ENCODE results near the gene BST1.

BST1 gene

GRCh38 chr4:15658136-15658770 lies 44.6 kb upstream of the BST1 start:
- Histone ChIP-seq H3K27me3 (ENCODE audit: control insufficient read depth in 1 of 2, insufficient read depth in 1 of 2, low read length in 2 of 2) (no peaks in the 10 kb centered on the region), H4K91ac (ENCODE audit: low read length) (no peak overlapping the region), H3K4me2 (ENCODE audit: low read length, poor library complexity, severe bottlenecking) (no peak overlapping the region), H3K4ac (ENCODE audit: low read depth in 1 of 2, low read length in 2 of 2) (no peak overlapping the region), H3K18ac (ENCODE audit: low read depth in 1 of 2, low read length in 2 of 2) (no peak overlapping the region), H2AK5ac (ENCODE audit: low read length, severe bottlenecking) (no peak overlapping the region), H2BK5ac (ENCODE audit: low read depth, low read length, poor library complexity, severe bottlenecking) (no peak overlapping the region), H4K8ac (ENCODE audit: low read length) (no peak overlapping the region), H3K27ac (ENCODE audit: low read length, poor library complexity, severe bottlenecking) (no peak overlapping the region), H3K4me1 (ENCODE audit: control insufficient read depth, insufficient read depth, low read depth, low read length) (peaks cover 5% of the 10 kb centered on the region), H2AFZ (ENCODE audit: low read depth, low read length) (no peak overlapping the region), H3K9me3 (ENCODE audit: control insufficient read depth, low read length) (no peaks in the 10 kb centered on the region), H2BK12ac (ENCODE audit: low read length in 2 of 2) (no peak overlapping the region), H3K23ac (ENCODE audit: low read length in 2 of 2) (no peak overlapping the region), H3K14ac (ENCODE audit: low read length in 2 of 2) (no peak overlapping the region), H2BK120ac (ENCODE audit: low read depth, low read length) (no peak overlapping the region), H2BK15ac (ENCODE audit: low read depth, poor library complexity, severe bottlenecking) (no peak overlapping the region), H3K36me3 (ENCODE audit: control insufficient read depth in 1 of 2, insufficient read depth in 2 of 2, low read depth in 1 of 2, low read length in 2 of 2) (no peaks in the 10 kb centered on the region), H3K79me1 (replicated peaks; ENCODE audit: low read length, poor library complexity, severe bottlenecking) (peaks cover 10% of the 10 kb centered on the region), H3K4me3 (ENCODE audit: insufficient read depth in 1 of 2, low read depth in 1 of 2, low read length in 2 of 2) (no peak overlapping the region), H3K9ac (ENCODE audit: low read length) (no peak overlapping the region)
- DNase-seq, result no peak
- 71% methylated on average over 2 of the region's 4 CpGs for WGBS

- no peak overlapping the region for H2BK5ac ChIP-seq (ENCODE audit: low read depth, low read length, poor library complexity, severe bottlenecking)
Measured at GRCh38 chr4:15658781-15659180, 44.1 kb upstream of the BST1 start.

GRCh38 chr4:15659768-15660570 lies 42.9 kb upstream of the BST1 start:
- H4K91ac ChIP-seq (ENCODE audit: low read length), result no peak overlapping the region
- H3K4me2 ChIP-seq (ENCODE audit: low read length, poor library complexity, severe bottlenecking), result no peak overlapping the region
- no peak overlapping the region for H2BK5ac ChIP-seq (ENCODE audit: low read depth, low read length, poor library complexity, severe bottlenecking)
- peak overlapping the region in 1 of 2 experiments; percentile 37 for H3K18ac ChIP-seq (ENCODE audit: low read depth in 1 of 2, low read length in 2 of 2)
- H3K23ac ChIP-seq (ENCODE audit: low read length in 2 of 2), result no peak overlapping the region
- H2AFZ ChIP-seq (ENCODE audit: low read depth, low read length), result no peak overlapping the region
- H3K27ac ChIP-seq (ENCODE audit: low read length, poor library complexity, severe bottlenecking), result no peak overlapping the region
- no peaks in the 10 kb centered on the region for H3K9me3 ChIP-seq (ENCODE audit: control insufficient read depth, low read length)
- H2BK120ac ChIP-seq (ENCODE audit: low read depth, low read length), result no peak overlapping the region
- no peaks in the 10 kb centered on the region for H3K36me3 ChIP-seq (ENCODE audit: control insufficient read depth in 1 of 2, insufficient read depth in 2 of 2, low read depth in 1 of 2, low read length in 2 of 2)
- no peaks in the 10 kb centered on the region for H3K27me3 ChIP-seq (ENCODE audit: control insufficient read depth in 1 of 2, insufficient read depth in 1 of 2, low read length in 2 of 2)
- WGBS, result 100% methylated on average over 1 of the region's 5 CpGs
- H3K4me1 ChIP-seq (ENCODE audit: control insufficient read depth, insufficient read depth, low read depth, low read length), result peaks cover 5% of the 10 kb centered on the region
- H3K14ac ChIP-seq (ENCODE audit: low read length in 2 of 2), result no peak overlapping the region
- H2BK15ac ChIP-seq (ENCODE audit: low read depth, poor library complexity, severe bottlenecking), result no peak overlapping the region
- no peak overlapping the region for H2AK5ac ChIP-seq (ENCODE audit: low read length, severe bottlenecking)
- no peak overlapping the region for H4K8ac ChIP-seq (ENCODE audit: low read length)
- peak overlapping the region in 1 of 2 experiments; percentile 56 for H3K4ac ChIP-seq (ENCODE audit: low read depth in 1 of 2, low read length in 2 of 2)
- no peak overlapping the region for H3K4me3 ChIP-seq (ENCODE audit: insufficient read depth in 1 of 2, low read depth in 1 of 2, low read length in 2 of 2)
- DNase-seq, result peak; percentile 87
- peaks cover 10% of the 10 kb centered on the region for H3K79me1 ChIP-seq (replicated peaks; ENCODE audit: low read length, poor library complexity, severe bottlenecking)
- H2BK12ac ChIP-seq (ENCODE audit: low read length in 2 of 2), result no peak overlapping the region
- H3K9ac ChIP-seq (ENCODE audit: low read length), result peak overlapping the region; percentile 30

More at GRCh38 chr4:15658781-15659180, 44.1 kb upstream of the BST1 start:
- no peaks in the 10 kb centered on the region for H3K36me3 ChIP-seq (ENCODE audit: control insufficient read depth in 1 of 2, insufficient read depth in 2 of 2, low read depth in 1 of 2, low read length in 2 of 2)
- no peak overlapping the region for H3K4ac ChIP-seq (ENCODE audit: low read depth in 1 of 2, low read length in 2 of 2)
- no peak overlapping the region for H3K18ac ChIP-seq (ENCODE audit: low read depth in 1 of 2, low read length in 2 of 2)
- no peak for DNase-seq
- no peaks in the 10 kb centered on the region for H3K9me3 ChIP-seq (ENCODE audit: control insufficient read depth, low read length)
- no peak overlapping the region for H2BK15ac ChIP-seq (ENCODE audit: low read depth, poor library complexity, severe bottlenecking)
- H3K4me3 ChIP-seq (ENCODE audit: insufficient read depth in 1 of 2, low read depth in 1 of 2, low read length in 2 of 2), result no peak overlapping the region
- H2AFZ ChIP-seq (ENCODE audit: low read depth, low read length), result no peak overlapping the region
- H3K23ac ChIP-seq (ENCODE audit: low read length in 2 of 2), result no peak overlapping the region
- H2BK120ac ChIP-seq (ENCODE audit: low read depth, low read length), result no peak overlapping the region
- no peak overlapping the region for H2AK5ac ChIP-seq (ENCODE audit: low read length, severe bottlenecking)
- no peak overlapping the region for H3K4me2 ChIP-seq (ENCODE audit: low read length, poor library complexity, severe bottlenecking)
- H2BK12ac ChIP-seq (ENCODE audit: low read length in 2 of 2), result no peak overlapping the region
- H3K9ac ChIP-seq (ENCODE audit: low read length), result no peak overlapping the region
- no peaks in the 10 kb centered on the region for H3K27me3 ChIP-seq (ENCODE audit: control insufficient read depth in 1 of 2, insufficient read depth in 1 of 2, low read length in 2 of 2)
- no peak overlapping the region for H4K91ac ChIP-seq (ENCODE audit: low read length)
- WGBS, result 86% methylated on average over 1 of the region's 2 CpGs
- H3K79me1 ChIP-seq (replicated peaks; ENCODE audit: low read length, poor library complexity, severe bottlenecking), result peaks cover 10% of the 10 kb centered on the region
- no peak overlapping the region for H3K14ac ChIP-seq (ENCODE audit: low read length in 2 of 2)
- H4K8ac ChIP-seq (ENCODE audit: low read length), result no peak overlapping the region
- H3K27ac ChIP-seq (ENCODE audit: low read length, poor library complexity, severe bottlenecking), result no peak overlapping the region
- H3K4me1 ChIP-seq (ENCODE audit: control insufficient read depth, insufficient read depth, low read depth, low read length), result peaks cover 5% of the 10 kb centered on the region

GRCh38 chr4:15665753-15666365 lies 37.0 kb upstream of the BST1 start:
- H3K27ac ChIP-seq (ENCODE audit: low read length, poor library complexity, severe bottlenecking), result no peak overlapping the region
- H3K79me1 ChIP-seq (replicated peaks; ENCODE audit: low read length, poor library complexity, severe bottlenecking), result peaks cover 14% of the 10 kb centered on the region
- no peak overlapping the region for H2BK120ac ChIP-seq (ENCODE audit: low read depth, low read length)
- no peak overlapping the region for H2BK15ac ChIP-seq (ENCODE audit: low read depth, poor library complexity, severe bottlenecking)
- no peak overlapping the region for H4K8ac ChIP-seq (ENCODE audit: low read length)
- DNase-seq, result no peak
- no peak overlapping the region for H3K9ac ChIP-seq (ENCODE audit: low read length)
- no peak overlapping the region for H4K91ac ChIP-seq (ENCODE audit: low read length)
- no peak overlapping the region for H3K23ac ChIP-seq (ENCODE audit: low read length in 2 of 2)
- peaks cover 0 to 12% of the 10 kb centered on the region in 2 experiments for H3K36me3 ChIP-seq (ENCODE audit: control insufficient read depth in 1 of 2, insufficient read depth in 2 of 2, low read depth in 1 of 2, low read length in 2 of 2)
- H2BK12ac ChIP-seq (ENCODE audit: low read length in 2 of 2), result no peak overlapping the region
- WGBS, result 69% methylated on average over 3 of the region's 3 CpGs
- H3K14ac ChIP-seq (ENCODE audit: low read length in 2 of 2), result no peak overlapping the region
- H2AK5ac ChIP-seq (ENCODE audit: low read length, severe bottlenecking), result peak overlapping the region; percentile 21
- no peaks in the 10 kb centered on the region for H3K9me3 ChIP-seq (ENCODE audit: control insufficient read depth, low read length)
- peaks cover 2% of the 10 kb centered on the region for H3K4me1 ChIP-seq (ENCODE audit: control insufficient read depth, insufficient read depth, low read depth, low read length)
- H3K18ac ChIP-seq (ENCODE audit: low read depth in 1 of 2, low read length in 2 of 2), result no peak overlapping the region
- no peak overlapping the region for H3K4ac ChIP-seq (ENCODE audit: low read depth in 1 of 2, low read length in 2 of 2)
- no peaks in the 10 kb centered on the region for H3K27me3 ChIP-seq (ENCODE audit: control insufficient read depth in 1 of 2, insufficient read depth in 1 of 2, low read length in 2 of 2)
- no peak overlapping the region for H2BK5ac ChIP-seq (ENCODE audit: low read depth, low read length, poor library complexity, severe bottlenecking)
- no peak overlapping the region for H3K4me3 ChIP-seq (ENCODE audit: insufficient read depth in 1 of 2, low read depth in 1 of 2, low read length in 2 of 2)
- no peak overlapping the region for H3K4me2 ChIP-seq (ENCODE audit: low read length, poor library complexity, severe bottlenecking)
- H2AFZ ChIP-seq (ENCODE audit: low read depth, low read length), result no peak overlapping the region

Measured in mesenchymal stem cell (in vitro differentiated cells and primary cell).